ENCODE measurements around the gene CLIP4.

Gene CLIP4

DNA sequence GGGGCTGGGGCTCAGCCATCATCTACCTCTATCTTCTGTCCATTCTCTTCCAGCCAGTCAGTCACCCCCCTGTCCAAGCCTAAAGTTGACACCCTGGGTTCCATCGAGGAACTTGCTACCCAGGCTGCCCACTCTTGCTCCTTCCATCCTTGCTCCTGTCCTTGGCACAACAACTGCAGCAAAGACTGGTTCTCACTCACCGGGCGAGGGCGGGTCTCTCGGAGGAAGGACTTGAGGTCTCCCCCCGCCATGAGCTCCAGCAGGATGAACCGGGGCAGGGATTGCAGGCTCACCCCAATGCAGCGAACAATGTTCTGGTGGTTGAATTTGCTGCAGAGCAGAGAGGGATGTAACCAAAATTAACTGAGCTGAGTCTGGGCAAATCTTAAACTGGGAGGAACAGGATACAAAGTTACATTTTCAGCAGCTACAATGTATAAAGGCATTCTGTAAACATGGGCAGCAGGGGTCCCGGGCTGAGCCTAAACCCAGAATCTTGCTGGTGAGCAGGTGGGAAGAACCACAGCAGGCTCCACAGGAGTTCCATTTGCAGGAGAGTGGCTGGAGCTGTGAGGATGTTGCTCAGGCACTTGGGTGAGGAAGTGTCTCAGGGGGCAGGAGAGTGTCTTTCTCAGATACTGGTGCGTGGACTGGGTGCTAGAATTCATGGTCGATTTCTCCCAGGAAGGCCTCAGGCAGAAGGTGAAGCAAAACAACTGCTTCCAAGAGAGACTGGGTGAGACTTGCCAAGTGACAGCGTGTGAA is 105.5 kb downstream of the CLIP4 start:
- no peak for ATAC-seq (ENCODE audit: low read depth)
- Histone ChIP-seq H3K9me3 (ENCODE audit: severe bottlenecking) (no peaks in the 10 kb centered on the region), H3K27me3 (ENCODE audit: insufficient read depth, poor library complexity, severe bottlenecking) (no peaks in the 10 kb centered on the region), H3K36me3 (ENCODE audit: low read depth) (no peaks in the 10 kb centered on the region), H3K27ac (ENCODE audit: poor library complexity, severe bottlenecking) (no peak overlapping the region), H3K4me3 (ENCODE audit: severe bottlenecking) (no peak overlapping the region), H3K4me1 (ENCODE audit: insufficient read depth, poor library complexity, severe bottlenecking) (peaks cover 14% of the 10 kb centered on the region)
- TF ChIP-seq, protein P1, sequence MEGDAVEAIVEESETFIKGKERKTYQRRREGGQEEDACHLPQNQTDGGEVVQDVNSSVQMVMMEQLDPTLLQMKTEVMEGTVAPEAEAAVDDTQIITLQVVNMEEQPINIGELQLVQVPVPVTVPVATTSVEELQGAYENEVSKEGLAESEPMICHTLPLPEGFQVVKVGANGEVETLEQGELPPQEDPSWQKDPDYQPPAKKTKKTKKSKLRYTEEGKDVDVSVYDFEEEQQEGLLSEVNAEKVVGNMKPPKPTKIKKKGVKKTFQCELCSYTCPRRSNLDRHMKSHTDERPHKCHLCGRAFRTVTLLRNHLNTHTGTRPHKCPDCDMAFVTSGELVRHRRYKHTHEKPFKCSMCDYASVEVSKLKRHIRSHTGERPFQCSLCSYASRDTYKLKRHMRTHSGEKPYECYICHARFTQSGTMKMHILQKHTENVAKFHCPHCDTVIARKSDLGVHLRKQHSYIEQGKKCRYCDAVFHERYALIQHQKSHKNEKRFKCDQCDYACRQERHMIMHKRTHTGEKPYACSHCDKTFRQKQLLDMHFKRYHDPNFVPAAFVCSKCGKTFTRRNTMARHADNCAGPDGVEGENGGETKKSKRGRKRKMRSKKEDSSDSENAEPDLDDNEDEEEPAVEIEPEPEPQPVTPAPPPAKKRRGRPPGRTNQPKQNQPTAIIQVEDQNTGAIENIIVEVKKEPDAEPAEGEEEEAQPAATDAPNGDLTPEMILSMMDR (IDR thresholded peaks at IDR 0.05; ENCODE audit: poor library complexity, severe bottlenecking), result no peak
- no peak for DNase-seq (ENCODE audit: low spot score)

DNA sequence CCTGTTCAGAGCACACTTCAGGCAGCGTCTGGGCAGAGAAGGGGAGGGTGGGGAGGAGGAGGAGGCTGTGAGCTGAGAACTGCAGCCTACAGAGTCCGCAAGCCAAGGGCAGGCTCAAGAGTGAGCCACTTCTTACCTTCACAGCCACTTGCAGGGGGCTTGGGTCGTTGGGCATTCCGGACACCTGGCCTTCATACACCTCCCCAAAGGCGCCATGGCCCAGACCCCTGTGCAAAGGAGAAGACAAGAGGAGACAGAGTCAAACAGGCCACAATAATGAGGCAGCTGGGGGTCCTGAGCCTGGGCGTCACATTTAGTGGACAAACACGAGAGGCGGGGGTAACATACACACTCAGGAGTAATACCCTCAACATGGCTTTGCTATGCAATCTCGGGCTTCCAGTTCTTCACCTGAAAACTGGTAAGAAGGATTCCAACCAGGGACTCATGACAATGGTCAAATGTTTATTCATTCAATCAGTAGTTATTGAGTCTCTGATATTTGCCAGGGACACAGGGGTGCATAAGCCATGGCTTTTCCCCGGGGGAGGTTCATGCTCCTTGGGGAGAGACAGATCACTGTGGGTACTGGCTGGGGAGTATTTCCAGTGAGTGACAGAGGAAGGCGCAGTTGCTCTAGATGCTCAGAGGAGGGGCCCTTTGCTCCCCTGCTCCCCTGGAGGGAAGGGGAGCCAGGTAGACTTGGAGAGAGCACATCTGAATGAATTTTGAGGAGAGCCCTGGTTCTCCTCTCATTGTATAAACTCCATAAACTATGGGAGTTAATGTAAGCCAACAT is 107.4 kb downstream of the CLIP4 start:
- ATAC-seq (ENCODE audit: low read depth), result no peak
- Histone ChIP-seq H3K36me3 (ENCODE audit: low read depth) (no peaks in the 10 kb centered on the region), H3K27me3 (ENCODE audit: insufficient read depth, poor library complexity, severe bottlenecking) (no peaks in the 10 kb centered on the region), H3K27ac (ENCODE audit: poor library complexity, severe bottlenecking) (no peak overlapping the region), H3K9me3 (ENCODE audit: severe bottlenecking) (no peaks in the 10 kb centered on the region), H3K4me1 (ENCODE audit: insufficient read depth, poor library complexity, severe bottlenecking) (peaks cover 14% of the 10 kb centered on the region), H3K4me3 (ENCODE audit: severe bottlenecking) (no peak overlapping the region)
- TF ChIP-seq, protein P1 (IDR thresholded peaks at IDR 0.05; ENCODE audit: poor library complexity, severe bottlenecking), result no peak
- no peak for DNase-seq (ENCODE audit: low spot score)

DNA sequence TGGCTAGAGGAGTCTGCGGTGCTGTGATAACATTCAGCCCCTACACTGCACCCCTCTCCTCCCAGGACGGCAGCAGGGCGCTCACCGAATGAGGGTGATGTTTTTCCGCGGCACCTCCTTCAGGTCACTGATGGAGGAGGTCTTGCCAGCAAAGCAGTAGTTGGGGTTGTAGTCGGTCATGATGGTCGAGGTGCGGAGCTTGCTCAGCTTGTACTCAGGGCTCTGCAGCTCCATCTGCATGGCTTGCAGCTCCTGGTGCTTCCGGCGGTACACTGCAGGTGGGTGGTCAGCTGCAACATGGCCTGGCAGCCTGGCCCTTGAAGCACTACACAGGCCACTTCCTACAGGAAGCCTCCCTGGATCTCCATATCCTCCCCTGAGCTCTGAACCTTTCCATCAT is 108.0 kb downstream of the CLIP4 start:
- Histone ChIP-seq H3K27ac (ENCODE audit: poor library complexity, severe bottlenecking) (peak overlapping the region; percentile 5), H3K4me1 (ENCODE audit: insufficient read depth, poor library complexity, severe bottlenecking) (peaks cover 14% of the 10 kb centered on the region)

DNA sequence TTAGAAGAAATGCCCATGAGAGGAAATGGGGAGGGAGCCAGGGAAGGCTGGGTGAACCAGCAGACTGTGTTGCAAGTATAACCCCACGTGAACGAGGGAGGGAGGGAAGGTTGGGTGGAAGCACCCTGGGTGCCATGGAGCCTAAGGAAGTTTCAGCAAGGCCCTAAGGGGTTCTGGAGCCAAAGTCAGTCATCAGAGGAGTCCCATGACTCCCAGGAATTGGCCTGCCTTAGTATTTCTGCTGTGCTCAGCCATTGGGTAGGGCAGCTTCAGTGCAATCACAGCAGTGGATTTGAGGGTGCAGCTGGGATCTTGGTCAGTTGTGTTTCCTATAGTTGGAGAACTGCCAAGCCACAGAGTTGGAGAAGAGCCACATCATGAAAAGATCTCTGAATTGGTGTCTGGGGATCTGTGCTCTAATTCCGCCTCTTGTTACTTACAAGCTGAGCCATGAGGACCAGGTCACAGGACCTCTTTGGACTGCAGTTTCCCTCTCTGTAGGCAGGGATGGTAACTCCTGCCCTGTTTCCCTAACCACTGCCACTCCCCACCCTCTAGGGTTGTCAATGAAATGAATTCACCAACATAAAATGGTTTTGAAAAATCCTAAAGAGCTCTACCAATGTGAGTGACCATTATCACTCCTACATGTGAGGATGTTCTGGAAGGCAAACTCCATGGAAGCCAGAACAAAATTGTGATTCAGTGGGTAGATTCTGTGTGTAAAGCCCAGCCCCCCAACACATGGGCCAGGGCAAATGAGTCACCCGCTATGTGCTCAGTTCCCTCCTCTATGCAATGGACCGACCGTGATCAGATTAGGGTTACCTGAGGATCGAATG is 108.9 kb downstream of the CLIP4 start:
- H3K27ac ChIP-seq (ENCODE audit: poor library complexity, severe bottlenecking), result peak overlapping the region; percentile 5

More for the DNA sequence above, 108.0 kb downstream of the CLIP4 start:
- H3K36me3 ChIP-seq (ENCODE audit: low read depth), result no peaks in the 10 kb centered on the region
- no peak for DNase-seq (ENCODE audit: low spot score)
- H3K4me3 ChIP-seq (ENCODE audit: severe bottlenecking), result no peak overlapping the region
- H3K27me3 ChIP-seq (ENCODE audit: insufficient read depth, poor library complexity, severe bottlenecking), result no peaks in the 10 kb centered on the region
- no peaks in the 10 kb centered on the region for H3K9me3 ChIP-seq (ENCODE audit: severe bottlenecking)
- TF ChIP-seq, protein P1 (IDR thresholded peaks at IDR 0.05; ENCODE audit: poor library complexity, severe bottlenecking), result no peak
- no peak for ATAC-seq (ENCODE audit: low read depth)

More for the DNA sequence above, 108.9 kb downstream of the CLIP4 start:
- no peaks in the 10 kb centered on the region for H3K9me3 ChIP-seq (ENCODE audit: severe bottlenecking)
- ATAC-seq (ENCODE audit: low read depth), result peak; percentile 96
- H3K4me3 ChIP-seq (ENCODE audit: severe bottlenecking), result no peak overlapping the region
- peak; percentile 85 for DNase-seq (ENCODE audit: low spot score)
- no peaks in the 10 kb centered on the region for H3K36me3 ChIP-seq (ENCODE audit: low read depth)
- H3K27me3 ChIP-seq (ENCODE audit: insufficient read depth, poor library complexity, severe bottlenecking), result no peaks in the 10 kb centered on the region
- H3K4me1 ChIP-seq (ENCODE audit: insufficient read depth, poor library complexity, severe bottlenecking), result peaks cover 14% of the 10 kb centered on the region
- TF ChIP-seq, protein P1 (IDR thresholded peaks at IDR 0.05; ENCODE audit: poor library complexity, severe bottlenecking), result no peak
